Fibroblast of pulmonary artery (primary cell): ENCODE measurements around the gene LCN1.

Experiments used
- DNase-seq: peaks from one replicate; pipeline ENCODE4 v3.0.0-alpha.2; 2010; ENCODE audit warnings: low read depth
- H3K4me3 ChIP-seq: replicated peaks from 2 replicates; pipeline ENCODE4 v1.5.1; 2011; ENCODE audit warnings: low read depth, mild to moderate bottlenecking, control low read depth, low read length, moderate library complexity
- CTCF ChIP-seq: IDR thresholded peaks from 2 replicates; pipeline ENCODE4 v1.5.1; 2011; ENCODE audit warnings: mild to moderate bottlenecking, control low read depth, low read length, inconsistent platforms; ENCODE audit errors: missing control alignments

The LCN1 gene

GRCh38 chr9:135485385-135485784, 35.9 kb upstream of the LCN1 start:
- no peak for DNase-seq
- no peak overlapping the region for H3K4me3 ChIP-seq
- TF ChIP-seq CTCF, result no peak

GRCh38 chr9:135485832-135486231, 35.4 kb upstream of the LCN1 start:
- no peak for DNase-seq
- TF ChIP-seq CTCF, result no peak

GRCh38 chr9:135486267-135487065, 34.8 kb upstream of the LCN1 start:
- TF ChIP-seq CTCF, result no peak
- H3K4me3 ChIP-seq, result no peak overlapping the region
- no peak for DNase-seq

More at GRCh38 chr9:135485832-135486231, 35.4 kb upstream of the LCN1 start:
- H3K4me3 ChIP-seq, result no peak overlapping the region

- TF ChIP-seq CTCF, result no peak
- no peak overlapping the region for H3K4me3 ChIP-seq
- DNase-seq, result no peak
These were observed 33.8 kb upstream of the LCN1 start for GRCh38 chr9:135487281-135488012.

- no peak overlapping the region for H3K4me3 ChIP-seq
- TF ChIP-seq CTCF, result no peak
- no peak for DNase-seq
These were observed 33.3 kb upstream of the LCN1 start for GRCh38 chr9:135488013-135488330.

GRCh38 chr9:135488527-135488926, 32.7 kb upstream of the LCN1 start:
- H3K4me3 ChIP-seq, result no peak overlapping the region
- DNase-seq, result no peak
- TF ChIP-seq CTCF, result no peak
